RWPE1 (cell line): ENCODE results near the gene DEF6.
A peak's percentile ranks its signal among the peaks of the same experiment; 100 is the strongest.

Experiments
- CTCF ChIA-PET: fragments of 350-600 bp; sonication (Branson Sonifier 250); formaldehyde crosslinking; extraction: SDS; loops from one replicate; lab custom pipeline; 2021; lab: Yijun Ruan, JAX
- POLR2A ChIA-PET: fragments of 400-600 bp; formaldehyde crosslinking; extraction: SDS; loops from one replicate; lab custom pipeline; 2020; ENCODE audit warnings: antibody characterized with exemption; ENCODE audit not compliant: low non-redundant PET; lab: Yijun Ruan, JAX
- DNase-seq: peaks from one replicate; pipeline ENCODE4 v3.0.0; 2012; ENCODE audit warnings: low spot score
- H3K27ac ChIP-seq: fragments of 450-650 bp; 2 replicates; pipeline ENCODE4 v1.5.1; 2017
- CTCF ChIP-seq: fragments of 450-650 bp; conservative IDR thresholded peaks from 2 replicates; pipeline ENCODE4 v1.5.1; 2017; ENCODE audit warnings: low read depth, mild to moderate bottlenecking

Gene DEF6

GRCh38 chr6:35370785-35371493 is 73.3 kb downstream of the DEF6 start:
- DNase-seq: no peak
- ChIA-PET POLR2A (no interaction called here), CTCF (interaction anchor here (0.5 to 0.7 kb wide), 4 partner anchors 78 to 1604 kb away, joined by 3 read pairs; no protein-coding TSS in a partner anchor)
- no peak for TF ChIP-seq CTCF
- peak overlapping the region; percentile 93 for H3K27ac ChIP-seq
